Dermis microvascular lymphatic vessel endothelial cell (primary cell): ENCODE data around the gene GJB3. TPM values are rescaled to one million over a fixed set of nuclear protein-coding genes. Genes with fewer than 3 reads are reported as not detected.
"Not testable (repeated sequence)": the region's sequence is repeated elsewhere in the genome, so short reads cannot be mapped to it uniquely, and the experiment has no call there.

Experiments used
- DNase-seq, 2 donors: peaks; one replicate each; pipeline versions ENCODE4 v3.0.0 to v3.0.0-alpha.2; 2010; ENCODE audit warnings: low read depth in 2 of 2
- total RNA-seq: library from RNA; depleted of rRNA; stranded (reverse); fragments of >200 nt; gene quantifications from 2 replicates; pipeline ENCODE4 v1.2.1, GENCODE V29; 2014

The GJB3 gene
- total RNA-seq = under 0.01 and 0.13 TPM in 2 replicates

GRCh38 chr1:34781071-34781843 is at the start of gene GJB3:
TSS of gene GJB3 (plus strand) at chr1:34781214. CDS start at chr1:34784763, 3,549 bp downstream.
- no peak for DNase-seq

GRCh38 chr1:34732831-34733230 is 48.2 kb upstream of the GJB3 start:
- DNase-seq = not testable (repeated sequence)

GRCh38 chr1:34736692-34737091 is 44.3 kb upstream of the GJB3 start:
- DNase-seq = no peak

GRCh38 chr1:34737236-34737635 is 43.8 kb upstream of the GJB3 start:
- DNase-seq = not testable (repeated sequence)

- no peak for DNase-seq
These were observed 41.4 kb upstream of the GJB3 start for GRCh38 chr1:34739613-34740012.

GRCh38 chr1:34740161-34740868 is 40.7 kb upstream of the GJB3 start:
- no peak for DNase-seq

GRCh38 chr1:34742667-34743270 is 38.2 kb upstream of the GJB3 start:
- peak; percentile 29 to 69 for DNase-seq

- DNase-seq = no peak
These were observed 37.2 kb upstream of the GJB3 start for GRCh38 chr1:34743775-34744174.

GRCh38 chr1:34744851-34745250 is 36.2 kb upstream of the GJB3 start:
- no peak for DNase-seq

- no peak for DNase-seq
These were observed 35.3 kb upstream of the GJB3 start for GRCh38 chr1:34745666-34746065.

GRCh38 chr1:34746101-34746500 is 34.9 kb upstream of the GJB3 start:
- DNase-seq = no peak

- DNase-seq = no peak
These were observed 34.0 kb upstream of the GJB3 start for GRCh38 chr1:34746785-34747637.

- DNase-seq = no peak
These were observed 33.4 kb upstream of the GJB3 start for GRCh38 chr1:34747638-34747941.

- DNase-seq = no peak
These were observed 31.0 kb upstream of the GJB3 start for GRCh38 chr1:34749992-34750391.

- DNase-seq = no peak
These were observed 30.4 kb upstream of the GJB3 start for GRCh38 chr1:34750610-34751009.

- no peak for DNase-seq
These were observed 27.9 kb upstream of the GJB3 start for GRCh38 chr1:34753163-34753562.

- no peak for DNase-seq
These were observed 25.9 kb upstream of the GJB3 start, which contains the start of gene GJB5 for GRCh38 chr1:34754964-34755637. TSS of gene GJB5 (plus strand) at chr1:34755047. CDS start at chr1:34757331, 2,284 bp downstream.

GRCh38 chr1:34755961-34756360 is 25.1 kb upstream of the GJB3 start:
- no peak for DNase-seq

- no peak for DNase-seq
These were observed 23.6 kb upstream of the GJB3 start for GRCh38 chr1:34757386-34757785.

- DNase-seq = no peak
These were observed 22.3 kb upstream of the GJB3 start for GRCh38 chr1:34758751-34759150.
